ENCODE measurements around the gene BCL2L14.

BCL2L14 gene, protein sequence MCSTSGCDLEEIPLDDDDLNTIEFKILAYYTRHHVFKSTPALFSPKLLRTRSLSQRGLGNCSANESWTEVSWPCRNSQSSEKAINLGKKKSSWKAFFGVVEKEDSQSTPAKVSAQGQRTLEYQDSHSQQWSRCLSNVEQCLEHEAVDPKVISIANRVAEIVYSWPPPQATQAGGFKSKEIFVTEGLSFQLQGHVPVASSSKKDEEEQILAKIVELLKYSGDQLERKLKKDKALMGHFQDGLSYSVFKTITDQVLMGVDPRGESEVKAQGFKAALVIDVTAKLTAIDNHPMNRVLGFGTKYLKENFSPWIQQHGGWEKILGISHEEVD

DNA sequence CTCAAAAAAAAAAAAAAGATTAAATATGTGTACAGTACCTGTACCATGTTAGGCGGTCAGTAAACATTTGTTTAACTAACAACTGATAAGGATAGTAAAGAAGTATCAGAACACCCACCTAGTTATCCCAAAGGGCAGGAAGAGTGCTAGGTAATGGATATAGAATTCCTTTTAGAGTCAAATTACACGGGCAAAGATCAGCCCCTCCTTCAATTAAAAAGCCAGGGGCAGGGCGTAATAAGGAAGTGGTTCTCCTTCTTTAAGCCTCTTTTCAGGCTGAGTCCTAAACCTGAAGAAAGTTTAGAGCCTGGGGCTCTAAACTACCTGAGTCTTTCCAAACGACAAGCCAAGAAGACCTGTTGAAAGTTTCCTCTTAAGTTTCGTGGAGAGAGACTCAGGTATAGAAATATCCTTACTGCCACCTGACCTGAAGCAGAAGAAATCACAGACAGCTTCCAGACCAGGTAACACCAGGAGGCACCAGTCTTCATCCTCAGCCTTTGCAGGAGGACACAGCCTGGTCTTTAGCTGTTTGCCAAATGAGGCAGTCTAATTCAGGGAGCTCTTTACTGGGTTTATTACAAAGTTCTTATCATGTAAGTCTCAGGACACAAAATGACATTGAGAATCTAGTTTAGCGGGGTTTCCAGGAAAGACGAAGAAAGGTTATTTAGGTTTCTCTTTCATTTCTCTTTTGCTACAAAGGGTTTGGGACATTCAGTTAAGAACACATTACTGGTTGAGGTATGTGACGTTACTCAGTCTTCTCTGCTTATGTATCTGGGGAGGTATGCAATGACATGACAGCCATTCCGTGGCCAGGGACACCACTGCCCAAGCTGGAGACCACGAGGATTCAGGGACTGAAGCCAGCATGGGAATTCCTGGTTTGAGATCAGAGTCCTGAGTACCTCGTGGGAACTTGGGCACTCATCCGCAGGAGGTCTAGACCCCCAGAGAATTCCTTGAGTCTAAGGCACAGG is at the start of gene BCL2L14:
TSS of gene BCL2L14 (plus strand) at position 266 of the 983 bp plus-strand sequence. CDS start 8,367 bp downstream, outside the sequence.
- TF ChIP-seq, protein P1, sequence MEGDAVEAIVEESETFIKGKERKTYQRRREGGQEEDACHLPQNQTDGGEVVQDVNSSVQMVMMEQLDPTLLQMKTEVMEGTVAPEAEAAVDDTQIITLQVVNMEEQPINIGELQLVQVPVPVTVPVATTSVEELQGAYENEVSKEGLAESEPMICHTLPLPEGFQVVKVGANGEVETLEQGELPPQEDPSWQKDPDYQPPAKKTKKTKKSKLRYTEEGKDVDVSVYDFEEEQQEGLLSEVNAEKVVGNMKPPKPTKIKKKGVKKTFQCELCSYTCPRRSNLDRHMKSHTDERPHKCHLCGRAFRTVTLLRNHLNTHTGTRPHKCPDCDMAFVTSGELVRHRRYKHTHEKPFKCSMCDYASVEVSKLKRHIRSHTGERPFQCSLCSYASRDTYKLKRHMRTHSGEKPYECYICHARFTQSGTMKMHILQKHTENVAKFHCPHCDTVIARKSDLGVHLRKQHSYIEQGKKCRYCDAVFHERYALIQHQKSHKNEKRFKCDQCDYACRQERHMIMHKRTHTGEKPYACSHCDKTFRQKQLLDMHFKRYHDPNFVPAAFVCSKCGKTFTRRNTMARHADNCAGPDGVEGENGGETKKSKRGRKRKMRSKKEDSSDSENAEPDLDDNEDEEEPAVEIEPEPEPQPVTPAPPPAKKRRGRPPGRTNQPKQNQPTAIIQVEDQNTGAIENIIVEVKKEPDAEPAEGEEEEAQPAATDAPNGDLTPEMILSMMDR (IDR thresholded peaks at IDR 0.05), result no peak

DNA sequence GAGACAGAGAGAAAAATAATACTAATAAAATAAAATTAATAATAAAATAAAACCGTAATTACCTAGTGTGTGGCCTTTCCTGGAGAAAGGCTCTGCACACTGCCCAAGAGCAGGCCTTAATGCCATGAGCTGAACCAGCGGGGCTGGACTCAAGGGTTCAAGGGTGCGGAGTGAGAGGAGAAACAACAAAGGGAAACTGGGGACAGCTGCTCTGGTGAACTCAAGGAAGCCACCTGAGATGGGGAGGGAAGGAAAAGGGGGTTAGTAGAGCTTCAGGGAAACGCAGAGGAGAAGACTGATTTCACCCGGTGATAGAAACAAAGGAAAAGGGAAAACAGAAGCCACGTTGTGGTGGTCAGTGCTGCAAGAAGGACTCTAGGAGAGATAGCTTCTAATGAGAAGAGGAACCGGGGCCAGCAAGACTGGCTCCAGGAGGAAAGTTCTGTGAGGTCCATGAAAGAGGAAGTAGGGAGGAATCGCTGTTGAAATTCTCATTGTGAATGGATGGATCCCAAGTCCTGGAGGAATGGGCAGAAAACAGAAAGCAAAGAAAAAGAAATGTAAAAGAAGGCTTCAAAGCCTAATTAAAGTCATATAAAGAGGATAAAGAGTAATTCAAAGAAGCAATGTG is 48.3 kb upstream of the BCL2L14 start:
- TF ChIP-seq, protein P1 (IDR thresholded peaks at IDR 0.05), result no peak

DNA sequence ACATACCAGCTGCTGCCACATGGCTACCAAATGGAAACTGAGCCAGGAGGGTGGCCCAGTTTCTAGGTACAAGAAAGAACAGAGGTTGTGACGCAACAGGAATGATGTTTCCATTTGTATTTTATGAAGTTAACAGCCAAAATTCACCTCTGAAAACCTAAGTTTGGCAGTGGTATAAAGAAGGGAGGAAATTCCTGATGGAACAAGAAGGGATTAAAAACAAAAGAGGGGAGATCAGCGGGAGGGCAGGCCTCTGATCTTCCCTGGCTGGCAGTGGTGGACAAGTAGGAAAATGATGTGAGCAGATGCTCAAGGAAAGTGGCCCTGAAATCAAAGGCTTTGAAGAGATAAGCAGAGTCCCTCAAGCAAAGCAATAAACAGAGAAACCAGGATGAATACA is 47.3 kb upstream of the BCL2L14 start:
- TF ChIP-seq, protein P1 (IDR thresholded peaks at IDR 0.05), result no peak

DNA sequence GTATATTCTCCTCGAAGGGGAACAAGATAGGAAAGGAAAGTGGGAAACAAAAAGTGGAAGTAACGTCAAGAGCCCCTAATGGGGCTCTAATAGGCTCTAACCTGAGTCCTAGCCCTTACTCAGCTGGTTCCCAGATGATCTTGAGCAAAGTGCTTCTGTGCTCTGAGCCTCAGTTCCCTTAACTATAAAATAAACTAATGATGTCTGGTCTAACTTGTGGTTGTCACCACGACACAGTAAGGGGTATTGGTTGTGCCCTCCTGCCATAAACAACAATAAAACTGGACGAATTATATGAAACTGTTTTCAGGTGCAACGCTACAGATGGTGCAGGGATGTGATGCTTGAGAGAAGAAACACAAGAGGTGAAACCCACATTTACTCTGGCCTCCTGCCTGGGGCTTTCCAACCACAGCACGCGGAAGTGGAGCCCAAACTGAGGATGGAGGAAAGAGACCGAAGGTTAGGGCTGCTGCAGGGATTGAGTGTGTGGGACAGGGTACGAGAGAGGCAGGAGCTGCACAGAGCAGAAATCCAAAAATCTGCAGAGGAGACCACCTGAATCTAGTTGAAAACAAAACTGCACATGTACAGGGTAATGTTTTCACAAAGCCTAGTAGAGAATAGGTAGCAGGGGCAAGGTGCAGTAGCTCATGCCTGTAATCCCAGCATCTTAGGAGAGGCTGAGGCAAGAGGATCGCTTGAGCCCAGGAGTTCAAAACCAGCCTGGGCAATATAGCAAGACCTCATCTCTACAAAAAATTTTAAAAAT is 45.6 kb upstream of the BCL2L14 start:
- TF ChIP-seq, protein P1 (IDR thresholded peaks at IDR 0.05), result no peak

DNA sequence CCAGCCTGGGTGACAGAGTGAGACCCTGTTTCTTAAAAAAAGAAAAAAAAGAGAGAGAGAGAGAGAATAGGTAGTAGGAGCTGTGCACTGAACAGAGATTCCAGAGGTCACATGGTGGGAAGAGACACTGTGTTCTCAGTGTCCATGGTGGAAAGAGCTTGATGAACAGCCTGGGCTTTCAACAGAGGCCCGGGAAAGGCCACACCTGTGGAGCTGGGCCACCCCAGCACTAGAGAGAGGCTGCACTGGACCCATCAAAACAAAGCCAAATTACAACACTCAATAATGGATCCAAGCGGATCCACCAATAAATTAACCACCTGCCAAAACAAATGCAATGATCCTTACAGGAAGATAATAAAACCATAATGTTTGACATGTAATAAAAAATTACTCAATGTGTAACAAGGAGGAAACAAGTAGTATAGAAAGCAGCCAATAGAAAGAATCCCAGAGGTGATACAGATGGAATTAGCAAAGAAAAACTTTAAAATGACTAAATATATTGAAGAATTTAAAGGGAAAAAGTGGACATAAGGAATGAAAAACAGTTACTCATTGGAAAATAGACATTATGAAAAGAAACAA is 44.8 kb upstream of the BCL2L14 start:
- TF ChIP-seq, protein P1 (IDR thresholded peaks at IDR 0.05), result no peak

DNA sequence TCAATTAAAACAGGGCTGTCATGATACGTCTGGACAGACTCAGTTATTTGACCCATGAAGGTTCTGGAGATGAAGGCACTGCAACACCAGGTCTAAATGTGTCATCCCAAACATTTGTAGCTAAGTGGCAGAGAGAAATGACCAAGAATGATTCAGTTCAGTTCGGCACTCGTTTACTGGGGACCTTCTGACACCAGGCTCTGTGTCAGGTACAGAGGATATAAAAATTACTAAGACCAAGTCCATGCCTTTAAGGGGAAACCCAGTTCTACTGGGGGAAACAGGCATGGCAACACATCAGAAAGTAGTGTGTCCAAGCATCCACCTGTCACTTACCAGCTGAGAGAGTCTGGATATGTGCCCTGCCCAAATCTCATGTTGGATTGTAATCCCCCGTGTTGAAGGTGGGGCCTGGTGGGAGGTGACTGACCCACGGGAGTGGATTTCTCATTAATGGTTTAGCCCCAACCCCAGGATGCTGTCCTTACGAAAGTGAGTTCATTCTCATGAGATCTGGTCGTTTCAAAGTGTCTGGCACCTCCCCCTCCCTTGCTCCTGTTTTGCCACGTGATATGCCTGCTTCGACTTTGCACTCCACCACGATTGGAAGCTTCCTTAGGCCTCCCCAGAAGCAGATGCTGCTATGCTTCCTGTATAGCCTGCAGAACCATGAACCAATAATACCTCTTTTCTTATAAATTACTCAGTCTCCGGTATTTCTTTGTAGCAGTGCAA is 41.9 kb upstream of the BCL2L14 start:
- TF ChIP-seq, protein P1 (IDR thresholded peaks at IDR 0.05), result no peak

All from LNCAP (cell line).